ENCODE data around the gene ZDHHC14.
"Not testable (repeated sequence)": the region's sequence is repeated elsewhere in the genome, so short reads cannot be mapped to it uniquely, and the experiment has no call there.

ZDHHC14 gene

GRCh38 chr6:157571950-157572349 is 191.0 kb downstream of the ZDHHC14 start:
- DNase-seq (ENCODE audit: low read depth): no peak

- no peak for DNase-seq (ENCODE audit: low read depth)
Measured at GRCh38 chr6:157574851-157575424, 193.9 kb downstream of the ZDHHC14 start.

- no peak for DNase-seq (ENCODE audit: low read depth)
Measured at GRCh38 chr6:157575436-157576145, 194.6 kb downstream of the ZDHHC14 start.

GRCh38 chr6:157576991-157577390 is 196.0 kb downstream of the ZDHHC14 start:
- DNase-seq (ENCODE audit: low read depth): not testable (repeated sequence)

- not testable (repeated sequence) for DNase-seq (ENCODE audit: low read depth)
Measured at GRCh38 chr6:157578527-157578926, 197.5 kb downstream of the ZDHHC14 start.

GRCh38 chr6:157579467-157580031 is 198.6 kb downstream of the ZDHHC14 start:
- no peak for DNase-seq (ENCODE audit: low read depth)

- DNase-seq (ENCODE audit: low read depth): no peak
Measured at GRCh38 chr6:157584036-157584435, 203.0 kb downstream of the ZDHHC14 start.

- DNase-seq (ENCODE audit: low read depth): no peak
Measured at GRCh38 chr6:157585274-157586087, 204.5 kb downstream of the ZDHHC14 start.

GRCh38 chr6:157586088-157586414 is 205.1 kb downstream of the ZDHHC14 start:
- DNase-seq (ENCODE audit: low read depth): no peak

- DNase-seq (ENCODE audit: low read depth): no peak
Measured at GRCh38 chr6:157586476-157587126, 205.6 kb downstream of the ZDHHC14 start.

GRCh38 chr6:157587127-157587926 is 206.3 kb downstream of the ZDHHC14 start:
- no peak for DNase-seq (ENCODE audit: low read depth)

GRCh38 chr6:157590654-157591053 is 209.7 kb downstream of the ZDHHC14 start:
- not testable (repeated sequence) for DNase-seq (ENCODE audit: low read depth)

GRCh38 chr6:157592541-157592940 is 211.6 kb downstream of the ZDHHC14 start:
- no peak for DNase-seq (ENCODE audit: low read depth)

- DNase-seq (ENCODE audit: low read depth): no peak
Measured at GRCh38 chr6:157592980-157593379, 212.0 kb downstream of the ZDHHC14 start.

- DNase-seq (ENCODE audit: low read depth): no peak
Measured at GRCh38 chr6:157593596-157593995, 212.6 kb downstream of the ZDHHC14 start.

- DNase-seq (ENCODE audit: low read depth): no peak
Measured at GRCh38 chr6:157594292-157594691, 213.3 kb downstream of the ZDHHC14 start.

GRCh38 chr6:157595768-157596167 is 214.8 kb downstream of the ZDHHC14 start:
- no peak for DNase-seq (ENCODE audit: low read depth)

- DNase-seq (ENCODE audit: low read depth): no peak
Measured at GRCh38 chr6:157596461-157596860, 215.5 kb downstream of the ZDHHC14 start.

- DNase-seq (ENCODE audit: low read depth): no peak
Measured at GRCh38 chr6:157596886-157597285, 215.9 kb downstream of the ZDHHC14 start.

GRCh38 chr6:157597461-157598312 is 216.7 kb downstream of the ZDHHC14 start:
- no peak for DNase-seq (ENCODE audit: low read depth)

Data from stimulated activated CD8-positive, alpha-beta memory T cell treated with anti-CD3 and anti-CD28 coated beads, Interleukin-15, amount 100 ng/mL, for 24 hours (primary cell).